Tibial nerve (tissue), 4 donors: ENCODE data around the gene ITPRIPL2. TPM values are rescaled to one million over a fixed set of nuclear protein-coding genes. Genes with fewer than 3 reads are reported as not detected.

ENCODE experiments used
- DNase-seq, 2 donors: peaks; one replicate each; pipeline ENCODE4 v3.0.0-alpha.2; 2019; ENCODE audit warnings: low spot score in 2 of 2
- H3K27ac ChIP-seq, 4 donors: fragments of 200-600 bp; sonication (generic) in 3 of 4; one replicate each; pipeline ENCODE4 v1.5.1; 2017 to 2019; ENCODE audit warnings: mild to moderate bottlenecking in 1 of 4
- H3K27me3 ChIP-seq, 2 donors: fragments of 200-600 bp; sonication (generic) in 1 of 2; one replicate each; pipeline versions ENCODE4 v1.5.1 to v1.6.0; 2017 to 2019
- H3K36me3 ChIP-seq, 3 donors: fragments of 200-600 bp; sonication (generic); one replicate each; pipeline ENCODE4 v1.5.1; 2018 to 2019
- H3K4me1 ChIP-seq, 4 donors: fragments of 200-600 bp; sonication (generic) in 3 of 4; one replicate each; pipeline ENCODE4 v1.5.1; 2017 to 2019
- H3K4me3 ChIP-seq, 4 donors: fragments of 200-600 bp; sonication (generic) in 3 of 4; one replicate each; pipeline ENCODE4 v1.5.1; 2017 to 2019; ENCODE audit warnings: mild to moderate bottlenecking in 1 of 4, moderate library complexity in 1 of 4
- H3K9me3 ChIP-seq, 4 donors: fragments of 200-600 bp; sonication (generic) in 3 of 4; one replicate each; pipeline ENCODE4 v1.5.1; 2017 to 2019
- EP300 ChIP-seq, 2 donors: sonication (generic); formaldehyde crosslinking; IDR thresholded peaks; one replicate each; pipeline ENCODE4 v1.6.1; 2017; ENCODE audit warnings: antibody characterized with exemption in 2 of 2, mild to moderate bottlenecking in 1 of 2
- POLR2A ChIP-seq, 2 donors: fragments of 450-650 bp; IDR thresholded peaks; one replicate each; pipeline ENCODE4 v1.6.1; 2017; ENCODE audit warnings: antibody characterized with exemption in 2 of 2, mild to moderate bottlenecking in 2 of 2, moderate library complexity in 2 of 2
- WGBS, 2 donors: methylation state at CpG; one replicate each; pipeline ENCODE4 v1.1.5; 2018; 5-methylcytosine and 5-hydroxymethylcytosine counted together
- total RNA-seq, 4 donors: library from RNA; depleted of rRNA; stranded (reverse); fragments of >200 nt; gene quantifications; one replicate each; pipeline ENCODE4 v1.1.0, GENCODE V29; 2016
- TF ChIP-seq, protein P1 (sequence below), 5 experiments: fragments of 200-600 bp in 3 of 5; fragments of 450-650 bp in 2 of 5; sonication (generic) in 3 of 5; IDR thresholded peaks; one replicate each; pipeline ENCODE4 v1.5.1; 2016 to 2019; ENCODE audit warnings: antibody characterized with exemption in 5 of 5, mild to moderate bottlenecking in 3 of 5, moderate library complexity in 2 of 5

The ITPRIPL2 gene
- total RNA-seq, 4 donors from 2014 or later, result 51.3 to 68.7 (median 59.6) TPM

DNA sequence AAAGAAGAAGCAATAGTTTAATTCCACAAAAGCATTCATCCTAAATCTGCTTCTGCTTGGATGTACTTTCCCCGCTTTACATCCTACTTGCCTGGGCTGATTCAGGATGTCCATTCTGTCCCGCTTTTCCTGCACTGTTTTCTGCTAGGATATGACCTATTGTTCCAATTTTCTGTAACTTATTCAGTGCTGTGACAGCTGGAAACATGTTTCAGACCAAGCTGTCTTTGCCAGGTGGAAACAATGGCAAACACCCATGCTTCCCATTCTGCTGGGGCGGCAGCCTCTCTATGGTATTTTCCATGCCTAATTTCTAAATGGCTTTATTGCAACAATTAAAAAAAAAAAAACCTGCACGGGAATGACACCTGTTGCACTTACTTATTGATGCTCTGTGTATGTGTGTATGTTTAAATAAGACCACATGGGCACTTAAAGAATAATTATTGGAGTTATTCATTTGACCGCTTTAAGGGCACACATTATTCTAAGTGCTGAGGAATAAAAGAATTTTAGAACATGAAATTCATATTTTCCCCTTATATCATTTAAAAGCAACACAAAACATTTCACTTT, 25.3 kb upstream of the ITPRIPL2 start:
- Histone ChIP-seq H3K27me3 (no peaks in the 10 kb centered on the region), H3K9me3 (no peaks in the 10 kb centered on the region), H3K4me3 (no peak overlapping the region), H3K36me3 (no peaks in the 10 kb centered on the region), H3K27ac (no peak overlapping the region), H3K4me1 (peaks cover 0 to 12% (median 7%) of the 10 kb centered on the region in 4 donors)
- 79 to 81% methylated on average over 5 of the region's 5 CpGs for WGBS, 2 donors
- TF ChIP-seq, protein P1, sequence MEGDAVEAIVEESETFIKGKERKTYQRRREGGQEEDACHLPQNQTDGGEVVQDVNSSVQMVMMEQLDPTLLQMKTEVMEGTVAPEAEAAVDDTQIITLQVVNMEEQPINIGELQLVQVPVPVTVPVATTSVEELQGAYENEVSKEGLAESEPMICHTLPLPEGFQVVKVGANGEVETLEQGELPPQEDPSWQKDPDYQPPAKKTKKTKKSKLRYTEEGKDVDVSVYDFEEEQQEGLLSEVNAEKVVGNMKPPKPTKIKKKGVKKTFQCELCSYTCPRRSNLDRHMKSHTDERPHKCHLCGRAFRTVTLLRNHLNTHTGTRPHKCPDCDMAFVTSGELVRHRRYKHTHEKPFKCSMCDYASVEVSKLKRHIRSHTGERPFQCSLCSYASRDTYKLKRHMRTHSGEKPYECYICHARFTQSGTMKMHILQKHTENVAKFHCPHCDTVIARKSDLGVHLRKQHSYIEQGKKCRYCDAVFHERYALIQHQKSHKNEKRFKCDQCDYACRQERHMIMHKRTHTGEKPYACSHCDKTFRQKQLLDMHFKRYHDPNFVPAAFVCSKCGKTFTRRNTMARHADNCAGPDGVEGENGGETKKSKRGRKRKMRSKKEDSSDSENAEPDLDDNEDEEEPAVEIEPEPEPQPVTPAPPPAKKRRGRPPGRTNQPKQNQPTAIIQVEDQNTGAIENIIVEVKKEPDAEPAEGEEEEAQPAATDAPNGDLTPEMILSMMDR (IDR thresholded peaks at IDR 0.05), result no peak
- no peak for TF ChIP-seq POLR2A (IDR thresholded peaks at IDR 0.05)
- TF ChIP-seq EP300 (IDR thresholded peaks at IDR 0.05), result no peak
- DNase-seq, result no peak

DNA sequence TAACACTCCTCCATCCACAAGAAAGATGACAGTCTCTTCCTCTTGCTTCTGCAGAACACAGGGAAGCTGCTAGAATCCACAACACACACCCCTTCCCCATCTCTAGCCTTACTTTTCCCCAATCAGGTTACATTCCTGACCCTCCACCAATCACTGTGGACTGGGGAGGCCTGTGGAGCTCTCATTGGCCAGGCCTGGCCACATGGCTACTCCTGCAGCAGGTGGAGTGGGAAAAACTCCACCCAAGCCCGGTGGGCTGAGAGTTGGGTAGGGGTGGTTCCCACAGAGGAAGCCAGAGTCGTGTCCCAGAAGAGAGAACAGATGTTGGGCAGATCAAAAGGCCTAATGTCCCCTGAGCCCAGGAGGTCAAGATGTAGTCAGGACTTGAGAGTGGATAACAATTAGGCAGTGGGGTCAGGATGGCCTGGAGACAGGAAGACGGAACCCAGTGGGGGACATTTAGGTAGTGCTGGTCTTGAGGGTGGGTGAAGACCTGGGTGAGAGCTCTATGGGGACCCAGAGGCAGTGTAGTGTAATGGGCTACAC, 24.3 kb upstream of the ITPRIPL2 start:
- Histone ChIP-seq H3K4me1 (peaks cover 0 to 12% (median 7%) of the 10 kb centered on the region in 4 donors), H3K27ac (no peak overlapping the region), H3K9me3 (no peaks in the 10 kb centered on the region), H3K36me3 (no peaks in the 10 kb centered on the region), H3K27me3 (no peaks in the 10 kb centered on the region), H3K4me3 (no peak overlapping the region)
- DNase-seq, result no peak
- TF ChIP-seq POLR2A (IDR thresholded peaks at IDR 0.05), result no peak
- TF ChIP-seq, protein P1 (IDR thresholded peaks at IDR 0.05), result no peak
- no peak for TF ChIP-seq EP300 (IDR thresholded peaks at IDR 0.05)
- 84 to 87% methylated on average over 3 of the region's 3 CpGs for WGBS, 2 donors

DNA sequence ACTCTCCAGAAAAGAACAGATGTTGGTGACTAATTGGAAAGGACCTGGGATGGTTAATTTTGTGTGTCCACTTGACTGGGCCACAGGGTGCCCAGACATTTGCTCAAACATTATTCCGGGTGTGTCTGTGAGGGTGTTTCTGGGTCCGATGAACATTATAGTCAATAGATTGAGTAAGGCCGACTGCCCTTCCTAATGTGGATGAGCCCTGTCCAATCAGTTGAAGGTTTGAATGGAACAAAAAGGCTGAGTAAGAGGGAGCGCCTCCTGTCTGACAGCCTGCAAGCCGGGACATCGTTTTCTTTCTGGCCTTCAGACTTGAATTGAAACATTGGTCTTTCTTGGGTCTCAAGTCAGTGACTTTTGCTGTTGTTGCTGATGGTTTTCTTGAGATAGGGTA, 22.8 kb upstream of the ITPRIPL2 start:
- no peak for DNase-seq
- Histone ChIP-seq H3K27ac (no peak overlapping the region), H3K27me3 (no peaks in the 10 kb centered on the region), H3K9me3 (no peaks in the 10 kb centered on the region), H3K4me1 (peaks cover 0 to 5% (median 2%) of the 10 kb centered on the region in 4 donors), H3K4me3 (no peak overlapping the region), H3K36me3 (no peaks in the 10 kb centered on the region)
- TF ChIP-seq, protein P1 (IDR thresholded peaks at IDR 0.05), result no peak
- TF ChIP-seq EP300 (IDR thresholded peaks at IDR 0.05) (no peak), POLR2A (IDR thresholded peaks at IDR 0.05) (no peak)
- WGBS, 2 donors, result 93 to 95% methylated on average over 6 of the region's 6 CpGs

DNA sequence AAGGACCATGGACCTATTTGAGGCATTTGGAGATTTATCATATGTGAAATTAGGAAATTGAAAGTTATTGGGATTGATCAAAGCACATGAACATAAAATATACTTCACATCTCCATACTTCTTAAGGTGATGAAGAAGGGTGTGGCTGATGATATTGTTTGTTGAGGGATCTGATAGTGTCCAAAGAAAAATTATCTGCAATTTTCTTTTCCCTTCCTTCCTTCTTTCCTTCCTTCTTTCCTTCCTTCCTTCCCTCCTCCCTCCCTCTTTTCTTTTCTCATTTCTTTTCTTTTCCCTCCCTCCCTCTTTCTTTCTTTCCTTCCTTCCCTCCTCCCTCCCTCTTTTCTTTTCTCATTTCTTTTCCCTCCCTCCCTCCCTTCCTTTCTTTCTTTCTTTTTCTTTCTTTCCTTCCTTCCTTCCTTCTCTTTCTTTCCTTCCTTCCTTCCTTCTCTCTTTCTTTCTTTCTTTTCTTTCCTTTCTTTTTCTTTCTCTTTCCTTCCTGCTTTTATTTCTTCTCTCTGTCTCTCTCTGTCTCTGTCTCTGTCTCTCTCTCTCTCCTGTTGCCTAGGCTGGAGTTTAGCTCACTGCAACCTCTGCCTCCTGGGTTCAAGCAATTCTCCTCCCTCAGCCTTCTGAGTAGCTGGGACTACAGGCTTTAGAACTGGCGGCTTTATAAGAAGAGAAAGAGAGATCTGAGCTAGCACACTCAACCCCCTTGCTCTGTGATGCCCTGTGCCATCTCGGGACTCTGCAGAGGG, 20.9 kb upstream of the ITPRIPL2 start:
- H3K27me3 ChIP-seq, result no peaks in the 10 kb centered on the region
- H3K4me3 ChIP-seq, result no peak overlapping the region
- H3K27ac ChIP-seq, result no peak overlapping the region
- no peaks in the 10 kb centered on the region for H3K36me3 ChIP-seq
- H3K4me1 ChIP-seq, result no peaks in the 10 kb centered on the region
- H3K9me3 ChIP-seq, result no peaks in the 10 kb centered on the region
- TF ChIP-seq, protein P1 (IDR thresholded peaks at IDR 0.05), result no peak
- no peak for TF ChIP-seq POLR2A (IDR thresholded peaks at IDR 0.05)
- TF ChIP-seq EP300 (IDR thresholded peaks at IDR 0.05), result no peak
- whole genome bisulfite sequencing, 2 donors, result 80% methylated on average over 2 of the region's 2 CpGs
- DNase-seq, result no peak
